B cell (primary cell): Measurements from ENCODE around the gene NSRP1. TPM values are rescaled to one million over a fixed set of nuclear protein-coding genes. Genes with fewer than 3 reads are reported as not detected.
"Not testable (repeated sequence)": the region's sequence is repeated elsewhere in the genome, so short reads cannot be mapped to it uniquely, and the experiment has no call there.

ENCODE experiments used
- ATAC-seq: fragments of 200-7000 bp; cut with Tn5 transposase; one replicate; pipeline ENCODE4 v1.10.0; 2021; ENCODE audit warnings: low read depth, mild to moderate bottlenecking, moderate number of reproducible peaks, moderate library complexity
- CTCF ChIA-PET: fragments of 350-600 bp; sonication (Branson Sonifier 250); formaldehyde crosslinking; loops from one replicate; lab custom pipeline; 2021; ENCODE audit warnings: antibody characterized with exemption, inconsistent platforms; lab: Charles Lee
- POLR2A ChIA-PET: fragments of 350-600 bp; sonication (Branson Sonifier 250); formaldehyde crosslinking; loops from one replicate; lab custom pipeline; 2021; ENCODE audit warnings: antibody characterized with exemption; lab: Charles Lee
- DNase-seq: peaks from one replicate; pipeline ENCODE4 v3.0.0; 2013
- H2AFZ ChIP-seq: 2 replicates; pipeline ENCODE4 v1.6.1; 2012; ENCODE audit warnings: mild to moderate bottlenecking, low read depth, low read length; ENCODE audit not compliant: insufficient read depth, poor library complexity, severe bottlenecking
- H3K27ac ChIP-seq, 2 donors: 1 replicate in 1 of 2; 2 replicates in 1 of 2; pipeline ENCODE4 v1.5.1; 2012 to 2013; ENCODE audit warnings: low read length in 2 of 2, mild to moderate bottlenecking in 2 of 2, moderate library complexity in 1 of 2
- H3K27me3 ChIP-seq, 4 experiments: fragments of 200-600 bp in 1 of 4; sonication (generic) in 1 of 4; replicated peaks in 1 of 4; 1 replicate in 2 of 4; 2 replicates in 2 of 4; pipeline versions ENCODE4 v1.6.1 to v1.7.0; 2013 to 2016; ENCODE audit warnings: low read length in 3 of 4, mild to moderate bottlenecking in 2 of 4, mixed read lengths in 1 of 4, moderate library complexity in 1 of 4; ENCODE audit not compliant: insufficient read depth in 4 of 4, control insufficient read depth in 3 of 4; ENCODE audit errors: control extremely low read depth in 1 of 4
- H3K36me3 ChIP-seq, 2 experiments: replicated peaks in 1 of 2; 1 replicate in 1 of 2; 2 replicates in 1 of 2; pipeline versions ENCODE4 v1.6.1 to v1.7.1; 2013; ENCODE audit warnings: low read length in 1 of 2; ENCODE audit not compliant: insufficient read depth in 2 of 2, control insufficient read depth in 1 of 2; ENCODE audit errors: control extremely low read depth in 1 of 2, extremely low read depth in 1 of 2
- H3K4me1 ChIP-seq, 2 donors: fragments of 200-600 bp in 1 of 2; sonication (generic) in 1 of 2; 1 replicate in 1 of 2; 2 replicates in 1 of 2; pipeline versions ENCODE4 v1.5.1 to v1.6.1; 2013 to 2017; ENCODE audit warnings: low read length in 2 of 2; ENCODE audit not compliant: control insufficient read depth in 2 of 2, insufficient read depth in 2 of 2
- H3K4me2 ChIP-seq: replicated peaks from 2 replicates; pipeline ENCODE3; 2012; ENCODE audit warnings: mild to moderate bottlenecking, low read depth, low read length; ENCODE audit not compliant: poor library complexity, severe bottlenecking
- H3K4me3 ChIP-seq, 5 experiments: fragments of 200-600 bp in 1 of 5; sonication (generic) in 1 of 5; 1 replicate in 3 of 5; 2 replicates in 2 of 5; pipeline versions ENCODE4 v1.5.1 to v1.7.0; 2011 to 2016; ENCODE audit warnings: low read length in 4 of 5, mild to moderate bottlenecking in 4 of 5, low read depth in 2 of 5, control low read depth in 1 of 5, moderate library complexity in 1 of 5; ENCODE audit not compliant: insufficient read depth in 1 of 5; ENCODE audit errors: control extremely low read depth in 1 of 5, extremely low read depth in 1 of 5
- H3K79me2 ChIP-seq: fragments of 200-600 bp; sonication (generic); one replicate; pipeline ENCODE4 v1.6.0; 2016; ENCODE audit warnings: low read length; ENCODE audit not compliant: control insufficient read depth, insufficient read depth
- H3K9ac ChIP-seq: fragments of 200-600 bp; sonication (generic); 2 replicates; pipeline ENCODE4 v1.6.1; 2017; ENCODE audit warnings: mild to moderate bottlenecking, low read length, moderate library complexity
- H3K9me3 ChIP-seq, 3 donors: one replicate each; pipeline versions ENCODE4 v1.6.1 to v1.7.1; 2013; ENCODE audit warnings: low read length in 2 of 3; ENCODE audit not compliant: control insufficient read depth in 2 of 3, insufficient read depth in 1 of 3; ENCODE audit errors: control extremely low read depth in 1 of 3
- H4K20me1 ChIP-seq: 2 replicates; pipeline ENCODE4 v1.6.0; 2012; ENCODE audit warnings: mild to moderate bottlenecking, low read length; ENCODE audit not compliant: insufficient read depth, control insufficient read depth, poor library complexity, severe bottlenecking
- H3K27ac Mint-ChIP-seq: one replicate; pipeline ENCODE4 v1.8.0; 2021; ENCODE audit warnings: mixed read lengths
- H3K27me3 Mint-ChIP-seq: one replicate; pipeline ENCODE4 v1.8.0; 2021; ENCODE audit warnings: mixed read lengths
- H3K4me1 Mint-ChIP-seq: one replicate; pipeline ENCODE4 v1.8.0; 2021; ENCODE audit warnings: mixed read lengths
- H3K4me3 Mint-ChIP-seq: one replicate; pipeline ENCODE4 v1.8.0; 2021; ENCODE audit warnings: mixed read lengths
- H3K9me3 Mint-ChIP-seq: one replicate; pipeline ENCODE4 v1.8.0; 2022; ENCODE audit warnings: mixed read lengths; ENCODE audit not compliant: insufficient read depth
- CTCF ChIP-seq: fragments of 200-600 bp; IDR thresholded peaks from one replicate; pipeline ENCODE4 v1.8.0; 2022; ENCODE audit warnings: antibody characterized with exemption, mild to moderate bottlenecking
- EZH2 ChIP-seq: IDR thresholded peaks from 2 replicates; pipeline ENCODE4 v1.6.1; 2012; ENCODE audit warnings: borderline replicate concordance, low read depth, mild to moderate bottlenecking, moderate library complexity, low read length; ENCODE audit not compliant: insufficient read depth, poor library complexity, severe bottlenecking
- WGBS: methylation state at CpG from one replicate; pipeline ENCODE4 v1.1.5; 2013; ENCODE audit warnings: missing lambda C conversion rate; ENCODE audit not compliant: insufficient coverage; 5-methylcytosine and 5-hydroxymethylcytosine counted together
- intact Hi-C: fragments of 100-400 bp; cut with micrococcal nuclease; formaldehyde crosslinking; loops from one replicate; pipeline ENCODE4 v1.10.0; 2022
- polyA plus RNA-seq: library from polyadenylated mRNA; depleted of rRNA; stranded (reverse); fragments of >200 nt; gene quantifications from 2 replicates; pipeline ENCODE4 v1.2.3, GENCODE V29; 2012
- total RNA-seq, 2 donors: library from RNA; stranded (reverse); fragments of 120-200 nt in 1 of 2; gene quantifications; 1 replicate in 1 of 2; 2 replicates in 1 of 2; pipeline versions ENCODE4 v1.2.3 to v1.2.4, GENCODE V29; 2013 to 2022

NSRP1 gene
- total and polyA plus RNA-seq, 2 donors (not counting 1 experiment from before 2014, with no cell fraction given): 11.2 to 46.2 TPM

GRCh38 chr17:30200106-30200505 is 83.5 kb downstream of the NSRP1 start:
- Histone ChIP-seq H4K20me1 (no peaks in the 10 kb centered on the region), H3K27me3 (peaks cover 0 to 2% (median 0%) of the 10 kb centered on the region in 4 experiments), H2AFZ (no peak overlapping the region), H3K27ac (no peak overlapping the region), H3K9me3 (no peaks in the 10 kb centered on the region), H3K9ac (no peak overlapping the region), H3K79me2 (no peaks in the 10 kb centered on the region), H3K4me3 (no peak overlapping the region), H3K36me3 (no peaks in the 10 kb centered on the region), H3K4me2 (no peak overlapping the region), H3K4me1 (no peaks in the 10 kb centered on the region)
- intact Hi-C loops: no loop called here
- ATAC-seq (no peak), DNase-seq (no peak)
- WGBS: 98% methylated on average over 8 of the region's 10 CpGs
- Mint-ChIP-seq H3K4me1 (no peaks in the 10 kb centered on the region), H3K9me3 (no peaks in the 10 kb centered on the region), H3K27me3 (no peaks in the 10 kb centered on the region), H3K27ac (no peak overlapping the region), H3K4me3 (no peak overlapping the region)
- ChIA-PET POLR2A (interaction anchor here (0.6 kb wide), 1 partner anchor 753 kb away, joined by 8 read pairs; no protein-coding TSS in a partner anchor), CTCF (no interaction called here)
- TF ChIP-seq EZH2 (no peak), CTCF (no peak)

- WGBS: 94% methylated on average over 7 of the region's 9 CpGs
- H3K27ac Mint-ChIP-seq, POLR2A ChIA-PET, H3K36me3 ChIP-seq, H3K4me3 Mint-ChIP-seq, H3K4me3 ChIP-seq, H3K27me3 ChIP-seq, H3K27ac ChIP-seq, H3K9ac ChIP-seq, intact Hi-C loops, H2AFZ ChIP-seq, H3K4me1 ChIP-seq, H3K9me3 ChIP-seq, H3K9me3 Mint-ChIP-seq, H3K4me2 ChIP-seq, H3K4me1 Mint-ChIP-seq, CTCF ChIA-PET, H3K79me2 ChIP-seq, DNase-seq, ATAC-seq, H3K27me3 Mint-ChIP-seq, H4K20me1 ChIP-seq: not testable (repeated sequence)
These were observed 84.0 kb downstream of the NSRP1 start for GRCh38 chr17:30200656-30201055.
